Right lobe of liver (tissue), 4 donors: ENCODE data around the gene LYPD6B.

Experiments
- POLR2A ChIP-seq: fragments of 450-650 bp; IDR thresholded peaks from one replicate; pipeline ENCODE4 v1.6.1; 2017; ENCODE audit warnings: antibody characterized with exemption, mild to moderate bottlenecking
- TF ChIP-seq, protein P1 (sequence below), 4 donors: fragments of 200-600 bp in 3 of 4; fragments of 450-650 bp in 1 of 4; IDR thresholded peaks; one replicate each; pipeline versions ENCODE4 v1.5.1 to v1.8.0; 2016 to 2022; ENCODE audit warnings: antibody characterized with exemption in 4 of 4, mild to moderate bottlenecking in 2 of 4
- donor health status: DM: no; HTN: no; CAD: no.
- donor health status: DM: no; HTN: no; CAD: no.
- donor health status: DM: no; HTN: yes; CAD: no.

DNA sequence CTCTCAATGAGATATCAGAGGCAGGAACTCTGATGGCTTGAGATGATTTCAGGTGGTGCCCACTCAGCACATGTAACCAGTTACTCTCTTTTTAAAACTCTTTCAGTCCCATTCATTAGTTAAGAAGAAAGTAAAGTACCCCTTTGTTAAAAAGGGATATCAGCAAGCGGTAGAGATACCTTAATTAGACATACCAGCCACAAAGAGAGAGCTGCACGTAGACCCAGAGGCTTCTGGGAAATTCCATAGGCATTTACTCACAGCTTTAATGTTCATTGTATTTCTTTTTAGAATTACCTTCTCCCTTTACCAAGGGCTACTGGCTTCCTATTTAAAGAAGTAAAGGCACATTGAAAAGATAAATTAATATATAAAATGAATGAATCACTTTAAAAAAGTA lies 63.3 kb downstream of the LYPD6B start:
- TF ChIP-seq, protein P1, sequence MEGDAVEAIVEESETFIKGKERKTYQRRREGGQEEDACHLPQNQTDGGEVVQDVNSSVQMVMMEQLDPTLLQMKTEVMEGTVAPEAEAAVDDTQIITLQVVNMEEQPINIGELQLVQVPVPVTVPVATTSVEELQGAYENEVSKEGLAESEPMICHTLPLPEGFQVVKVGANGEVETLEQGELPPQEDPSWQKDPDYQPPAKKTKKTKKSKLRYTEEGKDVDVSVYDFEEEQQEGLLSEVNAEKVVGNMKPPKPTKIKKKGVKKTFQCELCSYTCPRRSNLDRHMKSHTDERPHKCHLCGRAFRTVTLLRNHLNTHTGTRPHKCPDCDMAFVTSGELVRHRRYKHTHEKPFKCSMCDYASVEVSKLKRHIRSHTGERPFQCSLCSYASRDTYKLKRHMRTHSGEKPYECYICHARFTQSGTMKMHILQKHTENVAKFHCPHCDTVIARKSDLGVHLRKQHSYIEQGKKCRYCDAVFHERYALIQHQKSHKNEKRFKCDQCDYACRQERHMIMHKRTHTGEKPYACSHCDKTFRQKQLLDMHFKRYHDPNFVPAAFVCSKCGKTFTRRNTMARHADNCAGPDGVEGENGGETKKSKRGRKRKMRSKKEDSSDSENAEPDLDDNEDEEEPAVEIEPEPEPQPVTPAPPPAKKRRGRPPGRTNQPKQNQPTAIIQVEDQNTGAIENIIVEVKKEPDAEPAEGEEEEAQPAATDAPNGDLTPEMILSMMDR (IDR thresholded peaks at IDR 0.05): no peak
- TF ChIP-seq POLR2A: no peak
